WTC11 (cell line): Measurements from ENCODE around the gene CXCL14. TPM values are rescaled to one million over a fixed set of nuclear protein-coding genes. Genes with fewer than 3 reads are reported as not detected.

ENCODE experiments used
- ATAC-seq: fragments of 200-7000 bp; cut with Tn5 transposase; 2 replicates; pipeline ENCODE4 v1.10.0; 2021; ENCODE audit warnings: mild to moderate bottlenecking, moderate library complexity
- CTCF ChIA-PET: fragments of 300-600 bp; sonication (Branson Sonifier 250); formaldehyde crosslinking; loops from one replicate; lab custom pipeline; 2021; ENCODE audit warnings: antibody characterized with exemption; lab: Charles Lee
- POLR2A ChIA-PET: fragments of 350-600 bp; sonication (Branson Sonifier 250); formaldehyde crosslinking; loops from one replicate; lab custom pipeline; 2021; ENCODE audit warnings: antibody characterized with exemption; lab: Charles Lee
- DNase-seq: peaks from one replicate; pipeline ENCODE4 v3.0.0; 2021; ENCODE audit warnings: low spot score
- H3K27ac Mint-ChIP-seq: 2 replicates; pipeline ENCODE4 v1.8.0; 2021; ENCODE audit warnings: mixed read lengths
- H3K27me3 Mint-ChIP-seq: 2 replicates; pipeline ENCODE4 v1.8.0; 2021; ENCODE audit warnings: low read depth, mild to moderate bottlenecking, moderate library complexity, mixed read lengths
- H3K36me3 Mint-ChIP-seq: 2 replicates; pipeline ENCODE4 v1.8.0; 2021; ENCODE audit warnings: mixed read lengths
- H3K4me1 Mint-ChIP-seq: 2 replicates; pipeline ENCODE4 v1.8.0; 2022; ENCODE audit warnings: mixed read lengths
- H3K4me3 Mint-ChIP-seq: 2 replicates; pipeline ENCODE4 v1.8.0; 2021; ENCODE audit warnings: mild to moderate bottlenecking, moderate library complexity, mixed read lengths
- H3K9me3 Mint-ChIP-seq: 2 replicates; pipeline ENCODE4 v1.8.0; 2021; ENCODE audit warnings: mixed read lengths
- AFF4 ChIP-seq: sonication (generic); formaldehyde crosslinking; IDR thresholded peaks from 2 replicates; pipeline ENCODE4 v1.8.1; 2023; ENCODE audit warnings: mild to moderate bottlenecking, missing genetic modification reagents, borderline replicate concordance
- AR ChIP-seq: fragments of 250-450 bp; sonication (Bioruptor Pico); IDR thresholded peaks from 2 replicates; pipeline ENCODE4 v1.9.0; 2021; ENCODE audit warnings: mild to moderate bottlenecking
- ATF3 ChIP-seq: sonication (generic); formaldehyde crosslinking; conservative IDR thresholded peaks from 2 replicates; pipeline ENCODE4 v1.8.1; 2022; ENCODE audit warnings: mild to moderate bottlenecking, missing genetic modification reagents
- CREM ChIP-seq: sonication (generic); formaldehyde crosslinking; IDR thresholded peaks from 2 replicates; pipeline ENCODE4 v1.8.1; 2022; ENCODE audit warnings: mild to moderate bottlenecking, missing genetic modification reagents, moderate library complexity
- EMX1 ChIP-seq: fragments of 250-450 bp; sonication (Bioruptor Pico); IDR thresholded peaks from 2 replicates; pipeline ENCODE4 v1.8.0; 2021; ENCODE audit warnings: mild to moderate bottlenecking
- ERG ChIP-seq: fragments of 250-450 bp; sonication (Bioruptor Pico); IDR thresholded peaks from 2 replicates; pipeline ENCODE4 v1.8.0; 2021; ENCODE audit warnings: mild to moderate bottlenecking
- FOXP4 ChIP-seq: sonication (generic); formaldehyde crosslinking; IDR thresholded peaks from 2 replicates; pipeline ENCODE4 v1.8.0; 2022; ENCODE audit warnings: mild to moderate bottlenecking, missing genetic modification reagents
- GABPB1 ChIP-seq: sonication (generic); formaldehyde crosslinking; IDR thresholded peaks from 2 replicates; pipeline ENCODE4 v1.8.1; 2023; ENCODE audit warnings: mild to moderate bottlenecking, missing genetic modification reagents
- IRF1 ChIP-seq: sonication (generic); formaldehyde crosslinking; IDR thresholded peaks from 2 replicates; pipeline ENCODE4 v1.8.0; 2023; ENCODE audit warnings: missing genetic modification reagents
- KAT7 ChIP-seq: sonication (generic); formaldehyde crosslinking; IDR thresholded peaks from 2 replicates; pipeline ENCODE4 v1.8.1; 2023; ENCODE audit warnings: missing genetic modification reagents, mild to moderate bottlenecking, borderline replicate concordance
- MXD4 ChIP-seq: fragments of 250-450 bp; sonication (Bioruptor Pico); IDR thresholded peaks from 2 replicates; pipeline ENCODE4 v1.8.0; 2021; ENCODE audit warnings: mild to moderate bottlenecking, moderate library complexity, borderline replicate concordance
- MYBL2 ChIP-seq: sonication (generic); formaldehyde crosslinking; IDR thresholded peaks from 2 replicates; pipeline ENCODE4 v1.8.1; 2023; ENCODE audit warnings: mild to moderate bottlenecking, moderate library complexity, missing genetic modification reagents
- NFYB ChIP-seq: sonication (generic); formaldehyde crosslinking; conservative IDR thresholded peaks from 2 replicates; pipeline ENCODE4 v1.8.0; 2022; ENCODE audit warnings: low read depth, missing genetic modification reagents
- PRDM15 ChIP-seq: sonication (generic); formaldehyde crosslinking; IDR thresholded peaks from 2 replicates; pipeline ENCODE4 v1.8.0; 2022; ENCODE audit warnings: missing genetic modification reagents
- PREB ChIP-seq: sonication (generic); formaldehyde crosslinking; IDR thresholded peaks from 2 replicates; pipeline ENCODE4 v1.8.1; 2022; ENCODE audit warnings: mild to moderate bottlenecking, missing genetic modification reagents, moderate library complexity, borderline replicate concordance
- PRRX2 ChIP-seq: fragments of 250-450 bp; sonication (Bioruptor Pico); IDR thresholded peaks from 2 replicates; pipeline ENCODE4 v1.8.0; 2021; ENCODE audit warnings: mild to moderate bottlenecking
- RELA ChIP-seq: sonication (generic); formaldehyde crosslinking; IDR thresholded peaks from 2 replicates; pipeline ENCODE4 v1.8.1; 2022; ENCODE audit warnings: missing genetic modification reagents, mild to moderate bottlenecking, borderline replicate concordance
- RORB ChIP-seq: fragments of 250-450 bp; sonication (Bioruptor Pico); IDR thresholded peaks from 2 replicates; pipeline ENCODE4 v1.9.0; 2021; ENCODE audit warnings: mild to moderate bottlenecking
- TCF7 ChIP-seq: sonication (generic); formaldehyde crosslinking; IDR thresholded peaks from 2 replicates; pipeline ENCODE4 v1.8.0; 2022; ENCODE audit warnings: mild to moderate bottlenecking, low read depth, missing genetic modification reagents, moderate library complexity
- TEAD4 ChIP-seq: sonication (generic); formaldehyde crosslinking; IDR thresholded peaks from 2 replicates; pipeline ENCODE4 v1.8.0; 2022; ENCODE audit warnings: mild to moderate bottlenecking, missing genetic modification reagents
- total RNA-seq: library from RNA; stranded (reverse); gene quantifications from 3 replicates; pipeline ENCODE4 v1.2.3, GENCODE V29; 2021

Gene CXCL14
- total RNA-seq, 1 experiment from 2014 or later, result 0.87 TPM

- Mint-ChIP-seq H3K4me1 (peaks cover 35% of the 10 kb centered on the region), H3K36me3 (no peaks in the 10 kb centered on the region), H3K4me3 (no peak overlapping the region), H3K27me3 (peaks cover 99% of the 10 kb centered on the region), H3K9me3 (no peaks in the 10 kb centered on the region), H3K27ac (no peak overlapping the region)
- no peak for ATAC-seq
- CTCF ChIA-PET, result interaction anchor here (1.3 to 12.2 kb wide), 2 partner anchors 14 to 84 kb away, joined by 3 to 524 read pairs; no protein-coding TSS in a partner anchor
- POLR2A ChIA-PET, result no interaction called here
- no peak for TF ChIP-seq RORB
- no peak for TF ChIP-seq ATF3 (CRISPR knock-in tag)
- no peak for TF ChIP-seq RELA (CRISPR knock-in tag)
- TF ChIP-seq PREB (CRISPR knock-in tag), result no peak
- no peak for TF ChIP-seq CREM (CRISPR knock-in tag)
- no peak for TF ChIP-seq TEAD4 (CRISPR knock-in tag)
- no peak for TF ChIP-seq TCF7 (CRISPR knock-in tag)
- no peak for TF ChIP-seq EMX1 (CRISPR knock-in tag)
- TF ChIP-seq MXD4 (CRISPR knock-in tag), result no peak
- no peak for TF ChIP-seq GABPB1
- TF ChIP-seq FOXP4, result no peak
- TF ChIP-seq KAT7, result no peak
- no peak for TF ChIP-seq MYBL2 (CRISPR knock-in tag)
- TF ChIP-seq AR (CRISPR knock-in tag), result no peak
- TF ChIP-seq ERG (CRISPR knock-in tag), result no peak
- no peak for TF ChIP-seq PRRX2 (CRISPR knock-in tag)
- TF ChIP-seq IRF1 (CRISPR knock-in tag), result no peak
- TF ChIP-seq PRDM15 (CRISPR knock-in tag), result no peak
- TF ChIP-seq AFF4 (CRISPR knock-in tag), result no peak
- no peak for TF ChIP-seq NFYB (CRISPR knock-in tag)
- no peak for DNase-seq
Observed at GRCh38 chr5:135546912-135547311, 31.9 kb downstream of the CXCL14 start.
